H54 (cell line): ENCODE measurements around the gene MC1R.

Experiments used
- DNase-seq: peaks from one replicate; pipeline ENCODE4 v3.0.0; 2011; ENCODE audit warnings: low spot score, mixed read lengths; ENCODE audit not compliant: insufficient read length
- FAIRE-seq: peaks from 3 replicates; lab custom pipeline; 2011; peaks lifted over from hg19 to GRCh38; lab: Jason Lieb, UNC
- POLR2A ChIP-seq: IDR thresholded peaks from 2 replicates; pipeline ENCODE4 v1.6.1; 2011; ENCODE audit warnings: low read depth, mild to moderate bottlenecking, low read length

MC1R gene

GRCh38 chr16:89915303-89916232 lies 3.1 kb upstream of the MC1R start:
- no peak for FAIRE-seq
- no peak for TF ChIP-seq POLR2A
- DNase-seq, result no peak

GRCh38 chr16:89917773-89918452 lies 749 bp upstream of the MC1R start:
- FAIRE-seq, result no peak
- DNase-seq, result peak; percentile 93
- no peak; the same call in 1 of the 2 replicates for TF ChIP-seq POLR2A

DNA sequence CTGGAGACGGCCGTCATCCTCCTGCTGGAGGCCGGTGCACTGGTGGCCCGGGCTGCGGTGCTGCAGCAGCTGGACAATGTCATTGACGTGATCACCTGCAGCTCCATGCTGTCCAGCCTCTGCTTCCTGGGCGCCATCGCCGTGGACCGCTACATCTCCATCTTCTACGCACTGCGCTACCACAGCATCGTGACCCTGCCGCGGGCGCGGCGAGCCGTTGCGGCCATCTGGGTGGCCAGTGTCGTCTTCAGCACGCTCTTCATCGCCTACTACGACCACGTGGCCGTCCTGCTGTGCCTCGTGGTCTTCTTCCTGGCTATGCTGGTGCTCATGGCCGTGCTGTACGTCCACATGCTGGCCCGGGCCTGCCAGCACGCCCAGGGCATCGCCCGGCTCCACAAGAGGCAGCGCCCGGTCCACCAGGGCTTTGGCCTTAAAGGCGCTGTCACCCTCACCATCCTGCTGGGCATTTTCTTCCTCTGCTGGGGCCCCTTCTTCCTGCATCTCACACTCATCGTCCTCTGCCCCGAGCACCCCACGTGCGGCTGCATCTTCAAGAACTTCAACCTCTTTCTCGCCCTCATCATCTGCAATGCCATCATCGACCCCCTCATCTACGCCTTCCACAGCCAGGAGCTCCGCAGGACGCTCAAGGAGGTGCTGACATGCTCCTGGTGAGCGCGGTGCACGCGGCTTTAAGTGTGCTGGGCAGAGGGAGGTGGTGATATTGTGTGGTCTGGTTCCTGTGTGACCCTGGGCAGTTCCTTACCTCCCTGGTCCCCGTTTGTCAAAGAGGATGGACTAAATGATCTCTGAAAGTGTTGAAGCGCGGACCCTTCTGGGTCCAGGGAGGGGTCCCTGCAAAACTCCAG lies 1.1 kb downstream of the MC1R start:
- no peak for FAIRE-seq
- no peak for TF ChIP-seq POLR2A
- no peak for DNase-seq

DNA sequence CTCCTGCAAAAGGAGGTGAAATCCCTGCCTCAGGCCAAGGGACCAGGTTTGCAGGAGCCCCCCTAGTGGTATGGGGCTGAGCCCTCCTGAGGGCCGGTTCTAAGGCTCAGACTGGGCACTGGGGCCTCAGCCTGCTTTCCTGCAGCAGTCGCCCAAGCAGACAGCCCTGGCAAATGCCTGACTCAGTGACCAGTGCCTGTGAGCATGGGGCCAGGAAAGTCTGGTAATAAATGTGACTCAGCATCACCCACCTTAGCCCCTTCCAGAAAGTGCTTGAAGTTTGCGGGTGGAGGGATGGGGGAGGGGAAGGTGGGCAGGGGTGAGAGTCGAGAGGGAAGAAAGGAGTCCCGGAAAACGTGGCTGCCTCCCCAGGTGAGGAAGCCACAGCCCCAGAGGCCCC lies 2.1 kb downstream of the MC1R start:
- TF ChIP-seq POLR2A, result no peak
- FAIRE-seq (no peak), DNase-seq (no peak)

GRCh38 chr16:89921131-89921701 lies 2.6 kb downstream of the MC1R start:
- FAIRE-seq (no peak), DNase-seq (no peak)
- TF ChIP-seq POLR2A, result no peak

GRCh38 chr16:89921702-89922476 lies 3.2 kb downstream of the MC1R start:
- TF ChIP-seq POLR2A, result peak; percentile 90
- DNase-seq, result peak; percentile 97
- no peak for FAIRE-seq

- FAIRE-seq (no peak), DNase-seq (peak; percentile 90)
- TF ChIP-seq POLR2A, result peak; percentile 77
Measured at GRCh38 chr16:89922477-89922883, 3.8 kb downstream of the MC1R start.

DNA sequence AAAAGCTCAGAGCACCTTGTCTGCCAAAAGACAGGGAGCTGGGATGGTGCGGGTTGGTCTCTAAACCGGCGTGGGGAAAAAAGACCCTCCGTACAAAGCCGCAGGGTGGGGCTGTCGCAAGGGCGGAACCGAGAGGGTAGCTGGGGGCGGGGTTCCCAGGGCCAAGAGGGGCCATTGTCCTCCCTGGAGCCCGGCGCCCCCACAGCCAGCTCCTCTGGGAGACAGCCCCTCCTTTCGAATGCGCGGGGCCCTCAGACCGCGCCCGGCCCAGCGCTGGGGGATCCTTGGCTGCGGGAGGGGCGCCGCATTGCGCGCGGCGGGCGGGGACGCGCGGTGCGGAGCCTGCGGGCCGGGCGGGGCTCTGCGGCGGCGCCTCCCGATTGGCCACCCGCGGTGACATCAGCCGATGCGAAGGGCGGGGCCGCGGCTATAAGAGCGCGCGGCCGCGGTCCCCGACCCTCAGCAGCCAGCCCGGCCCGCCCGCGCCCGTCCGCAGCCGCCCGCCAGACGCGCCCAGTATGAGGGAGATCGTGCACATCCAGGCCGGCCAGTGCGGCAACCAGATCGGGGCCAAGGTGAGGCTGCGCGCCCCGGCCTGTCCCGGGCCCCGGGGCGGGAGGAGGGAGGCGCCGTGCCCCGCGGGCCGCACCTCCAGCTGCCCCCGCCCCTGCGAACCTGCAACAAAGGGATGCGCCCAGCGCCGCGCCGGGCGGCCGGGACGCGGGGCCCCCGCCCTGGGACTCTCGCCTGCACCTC lies 4.4 kb downstream of the MC1R start, which contains the start of gene TUBB3:
Gene TUBB3, plus strand, starts transcription at position 459 of the 756 bp plus-strand sequence. Its CDS starts 60 bp downstream, at position 519.
- peak; percentile 90 for DNase-seq
- peak; percentile 100 for TF ChIP-seq POLR2A
- FAIRE-seq, result no peak

- no peak for DNase-seq
Measured at GRCh38 chr16:89923640-89924296, 5.1 kb downstream of the MC1R start.

DNA sequence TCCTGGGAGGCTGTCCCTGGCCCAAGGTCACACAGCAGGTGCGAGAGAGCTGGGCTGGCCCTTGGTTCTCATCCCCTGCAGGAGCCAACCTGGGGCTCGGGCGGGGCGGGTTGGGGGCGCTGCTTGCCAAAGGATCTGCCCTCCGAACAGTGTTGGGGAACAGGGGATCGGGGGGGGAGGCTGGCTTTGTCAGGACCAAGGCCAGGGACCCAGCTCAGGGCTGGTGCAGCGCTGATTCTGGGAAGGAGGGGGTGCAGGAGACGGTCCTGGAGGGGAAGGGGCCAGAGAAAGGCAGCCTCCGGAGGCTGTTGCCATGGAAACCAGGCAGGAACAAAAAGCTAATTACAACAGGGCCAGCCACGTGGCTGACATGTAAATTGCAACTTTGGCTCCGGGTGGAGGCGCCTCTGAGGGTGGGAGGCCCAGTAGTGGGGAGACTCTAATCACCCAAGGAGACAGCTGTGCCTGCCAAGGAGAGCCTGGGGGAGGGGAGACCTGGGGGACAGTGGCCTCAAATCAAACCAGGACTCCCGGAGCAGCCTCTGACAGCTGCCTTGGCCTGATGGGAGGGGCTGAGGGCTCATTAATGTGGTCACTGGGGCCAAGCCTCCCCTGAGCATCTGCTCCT lies 5.7 kb downstream of the MC1R start:
- TF ChIP-seq POLR2A, result no peak
- FAIRE-seq, result no peak
- no peak for DNase-seq

More at GRCh38 chr16:89923640-89924296, 5.1 kb downstream of the MC1R start:
- no peak for FAIRE-seq
- no peak for TF ChIP-seq POLR2A

GRCh38 chr16:89924925-89925307 lies 6.3 kb downstream of the MC1R start:
- FAIRE-seq, result no peak
- no peak for DNase-seq
- no peak for TF ChIP-seq POLR2A
